ENCODE measurements around the gene POLG.

POLG gene

DNA sequence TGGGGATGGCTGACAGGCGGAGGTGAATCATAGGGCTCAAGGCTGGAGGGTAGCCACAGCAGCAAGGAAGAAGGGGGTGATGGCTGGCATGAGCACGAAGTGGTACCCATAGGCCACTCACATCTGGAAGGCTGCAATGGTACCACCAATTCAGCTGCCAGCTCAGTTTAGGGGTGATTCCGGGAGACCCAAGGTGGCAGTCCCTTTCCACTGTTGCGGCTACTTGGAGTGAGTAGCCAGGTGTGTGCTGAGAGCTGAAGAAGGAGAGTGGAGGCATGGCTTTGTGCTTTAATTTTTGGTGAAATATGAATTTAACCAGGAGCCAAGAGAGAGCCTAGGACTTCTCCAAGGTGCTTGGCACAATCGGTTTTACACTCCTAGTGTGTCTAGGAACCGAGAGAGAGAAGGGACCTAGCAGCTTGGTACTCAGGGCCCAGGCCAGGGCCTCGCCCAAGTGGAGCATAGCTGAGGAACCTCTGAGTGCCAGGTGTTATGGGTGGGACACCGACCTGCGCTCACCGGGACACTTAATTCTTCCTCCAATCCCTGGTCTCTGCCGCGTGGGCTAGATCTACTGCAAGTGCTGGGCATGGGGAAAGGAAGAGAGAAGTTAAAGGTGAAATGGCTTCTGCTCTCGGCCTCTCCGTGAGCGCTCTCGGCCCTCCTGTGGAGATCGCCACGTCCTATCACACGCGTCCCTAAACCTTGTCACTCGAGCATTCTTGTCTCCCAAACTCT, 32.2 kb upstream of the POLG start:
- ChIA-PET POLR2A (no interaction called here), CTCF (interaction anchor here (1.5 to 16.4 kb wide), 5 partner anchors 9 to 105 kb away, joined by 5 to 446 read pairs (median 115); no protein-coding TSS in a partner anchor)
- TF ChIP-seq, protein P1, sequence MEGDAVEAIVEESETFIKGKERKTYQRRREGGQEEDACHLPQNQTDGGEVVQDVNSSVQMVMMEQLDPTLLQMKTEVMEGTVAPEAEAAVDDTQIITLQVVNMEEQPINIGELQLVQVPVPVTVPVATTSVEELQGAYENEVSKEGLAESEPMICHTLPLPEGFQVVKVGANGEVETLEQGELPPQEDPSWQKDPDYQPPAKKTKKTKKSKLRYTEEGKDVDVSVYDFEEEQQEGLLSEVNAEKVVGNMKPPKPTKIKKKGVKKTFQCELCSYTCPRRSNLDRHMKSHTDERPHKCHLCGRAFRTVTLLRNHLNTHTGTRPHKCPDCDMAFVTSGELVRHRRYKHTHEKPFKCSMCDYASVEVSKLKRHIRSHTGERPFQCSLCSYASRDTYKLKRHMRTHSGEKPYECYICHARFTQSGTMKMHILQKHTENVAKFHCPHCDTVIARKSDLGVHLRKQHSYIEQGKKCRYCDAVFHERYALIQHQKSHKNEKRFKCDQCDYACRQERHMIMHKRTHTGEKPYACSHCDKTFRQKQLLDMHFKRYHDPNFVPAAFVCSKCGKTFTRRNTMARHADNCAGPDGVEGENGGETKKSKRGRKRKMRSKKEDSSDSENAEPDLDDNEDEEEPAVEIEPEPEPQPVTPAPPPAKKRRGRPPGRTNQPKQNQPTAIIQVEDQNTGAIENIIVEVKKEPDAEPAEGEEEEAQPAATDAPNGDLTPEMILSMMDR (IDR thresholded peaks at IDR 0.05; ENCODE audit: insufficient read depth, low read length, missing control alignments) = no peak
- H3K4me3 ChIP-seq (ENCODE audit: low read depth, low read length) = no peak overlapping the region
- no peak for DNase-seq (ENCODE audit: low read depth, low spot score)

- ChIA-PET CTCF (interaction anchor here (2.0 to 16.4 kb wide), 4 partner anchors 8 to 61 kb away, joined by 14 to 446 read pairs (median 179); no protein-coding TSS in a partner anchor), POLR2A (no interaction called here)
- DNase-seq (ENCODE audit: low read depth, low spot score) = no peak
- no peak overlapping the region for H3K4me3 ChIP-seq (ENCODE audit: low read depth, low read length)
- TF ChIP-seq, protein P1 (IDR thresholded peaks at IDR 0.05; ENCODE audit: insufficient read depth, low read length, missing control alignments) = no peak
Measured at GRCh38 chr15:89365462-89366065, 30.9 kb upstream of the POLG start.

DNA sequence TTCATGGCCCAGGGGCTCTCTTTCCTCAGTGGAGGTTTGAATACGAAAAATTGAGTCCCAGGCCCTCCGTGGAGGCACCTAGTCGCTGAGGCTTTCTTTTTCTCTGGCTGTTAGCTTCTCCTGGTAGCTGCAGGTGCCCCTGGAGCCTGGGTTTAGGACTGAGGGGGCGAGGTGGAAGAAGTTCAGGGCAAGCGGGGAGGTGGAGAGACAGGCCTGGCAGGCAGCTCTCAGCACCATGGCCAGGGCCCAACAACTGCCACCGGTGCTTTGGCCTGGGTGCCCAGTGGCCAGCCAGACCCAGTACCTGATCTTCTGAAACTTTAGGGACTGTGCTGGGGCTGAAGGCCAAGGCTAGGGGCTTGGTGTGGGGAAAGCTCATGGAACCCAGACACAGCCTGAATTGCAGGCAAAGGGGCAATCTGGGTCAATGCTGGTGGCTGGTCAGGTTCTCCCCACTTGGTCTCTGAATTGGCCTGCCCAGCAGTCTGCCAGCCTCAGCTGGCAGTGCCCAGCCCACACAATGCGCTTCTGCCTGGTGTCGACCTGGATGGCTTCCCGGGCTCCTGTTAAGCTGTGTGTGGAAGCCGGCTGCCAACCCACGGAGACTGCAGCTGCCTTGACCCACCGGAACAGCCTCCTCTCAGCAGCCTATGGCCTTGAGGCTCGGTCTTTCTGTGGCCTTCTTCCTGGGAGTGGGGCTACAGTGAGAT, 30.3 kb upstream of the POLG start:
- POLR2A ChIA-PET = no interaction called here
- CTCF ChIA-PET = interaction anchor here (1.2 to 16.4 kb wide), 6 partner anchors 7 to 62 kb away, joined by 3 to 446 read pairs (median 64); no protein-coding TSS in a partner anchor
- DNase-seq (ENCODE audit: low read depth, low spot score) = no peak

DNA sequence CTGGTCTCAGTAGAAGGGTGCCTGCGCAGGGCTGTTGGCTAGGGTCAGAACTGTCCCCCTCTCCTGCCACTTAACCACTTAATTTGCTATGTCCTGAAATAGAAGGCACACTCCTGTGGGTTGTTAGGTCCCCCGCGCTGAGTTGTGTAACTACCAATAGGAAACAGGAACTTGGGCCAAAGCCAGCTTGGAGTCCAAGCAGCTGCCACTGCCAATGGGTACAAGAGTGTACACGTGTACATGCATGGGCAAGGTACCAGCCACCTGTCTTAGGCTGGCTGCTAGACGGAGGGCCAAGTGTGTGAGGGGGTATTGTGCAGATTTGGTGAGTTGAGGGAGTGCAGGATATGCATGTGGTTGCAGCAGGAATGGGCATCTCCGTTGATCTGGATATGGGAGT, 29.7 kb upstream of the POLG start:
- CTCF ChIA-PET = interaction anchor here (1.2 to 16.4 kb wide), 5 partner anchors 9 to 62 kb away, joined by 3 to 446 read pairs (median 115); no protein-coding TSS in a partner anchor

More for the DNA sequence above, 30.3 kb upstream of the POLG start:
- no peak overlapping the region for H3K4me3 ChIP-seq (ENCODE audit: low read depth, low read length)
- TF ChIP-seq, protein P1 (IDR thresholded peaks at IDR 0.05; ENCODE audit: insufficient read depth, low read length, missing control alignments) = no peak

DNA sequence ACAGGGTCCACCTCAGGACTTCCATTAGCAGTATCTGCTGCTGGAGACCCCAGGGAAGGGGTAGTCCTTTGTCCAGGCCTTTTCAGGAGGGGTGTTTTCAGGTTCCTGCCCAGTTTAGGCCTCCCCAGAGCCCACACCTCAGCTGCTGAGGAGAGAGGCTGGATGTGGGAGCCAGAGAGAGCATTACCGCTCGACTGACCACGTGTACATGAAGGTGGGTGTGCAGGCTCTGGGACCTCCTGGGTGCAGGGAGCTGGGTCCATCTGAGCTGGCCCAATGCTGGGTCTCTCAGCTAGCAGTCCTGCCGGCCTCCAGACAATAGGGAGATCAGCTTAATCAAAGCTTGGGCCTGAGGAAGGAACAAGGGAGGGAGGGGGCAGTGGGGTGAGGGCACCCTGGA, 29.1 kb upstream of the POLG start:
- no peak for DNase-seq (ENCODE audit: low read depth, low spot score)
- ChIA-PET CTCF (interaction anchor here (1.2 to 16.4 kb wide), 5 partner anchors 8 to 63 kb away, joined by 3 to 446 read pairs (median 115); no protein-coding TSS in a partner anchor), POLR2A (no interaction called here)
- H3K4me3 ChIP-seq (ENCODE audit: low read depth, low read length) = no peak overlapping the region
- TF ChIP-seq, protein P1 (IDR thresholded peaks at IDR 0.05; ENCODE audit: insufficient read depth, low read length, missing control alignments) = no peak

More for the DNA sequence above, 29.7 kb upstream of the POLG start:
- H3K4me3 ChIP-seq (ENCODE audit: low read depth, low read length) = no peak overlapping the region
- TF ChIP-seq, protein P1 (IDR thresholded peaks at IDR 0.05; ENCODE audit: insufficient read depth, low read length, missing control alignments) = no peak
- POLR2A ChIA-PET = no interaction called here
- no peak for DNase-seq (ENCODE audit: low read depth, low spot score)

All from AG04449 (cell line).